ENCODE measurements around the gene VAV3.

Gene VAV3

GRCh38 chr1:107681001-107681479, 283.9 kb downstream of the VAV3 start:
- H3K27ac ChIP-seq: peak overlapping the region; percentile 78
- no peak for TF ChIP-seq CTCF (conservative IDR thresholded peaks at IDR 0.05)

- H3K27ac ChIP-seq: peak overlapping the region; percentile 78
- no peak for TF ChIP-seq CTCF (conservative IDR thresholded peaks at IDR 0.05)
These were observed 284.4 kb downstream of the VAV3 start for GRCh38 chr1:107680579-107680985.

- no peak for TF ChIP-seq CTCF (conservative IDR thresholded peaks at IDR 0.05)
- 0 out of 2 replicates have a peak overlapping the region, but pooled peaks have one; percentile 23 for H3K27ac ChIP-seq
These were observed 285.5 kb downstream of the VAV3 start for GRCh38 chr1:107679411-107679953.

GRCh38 chr1:107678993-107679392, 286.0 kb downstream of the VAV3 start:
- 0 out of 2 replicates have a peak overlapping the region, but pooled peaks have one; percentile 23 for H3K27ac ChIP-seq
- no peak for TF ChIP-seq CTCF (conservative IDR thresholded peaks at IDR 0.05)

- no peak for TF ChIP-seq CTCF (conservative IDR thresholded peaks at IDR 0.05)
- 0 out of 2 replicates have a peak overlapping the region, but pooled peaks have one; percentile 2 for H3K27ac ChIP-seq
These were observed 287.3 kb downstream of the VAV3 start for GRCh38 chr1:107677697-107678096.

GRCh38 chr1:107674486-107674885, 290.5 kb downstream of the VAV3 start:
- H3K27ac ChIP-seq: no peak overlapping the region
- TF ChIP-seq CTCF (conservative IDR thresholded peaks at IDR 0.05): no peak

GRCh38 chr1:107673006-107673405, 292.0 kb downstream of the VAV3 start:
- no peak overlapping the region for H3K27ac ChIP-seq
- TF ChIP-seq CTCF (conservative IDR thresholded peaks at IDR 0.05): no peak
